SK-N-DZ (cell line): ENCODE data around the gene SIRT2.
"Not testable (repeated sequence)": the region's sequence is repeated elsewhere in the genome, so short reads cannot be mapped to it uniquely, and the experiment has no call there.

ENCODE experiments used
- DNase-seq: peaks from one replicate; pipeline ENCODE4 v3.0.0-alpha.2; 2015; ENCODE audit warnings: low spot score

Gene SIRT2

DNA sequence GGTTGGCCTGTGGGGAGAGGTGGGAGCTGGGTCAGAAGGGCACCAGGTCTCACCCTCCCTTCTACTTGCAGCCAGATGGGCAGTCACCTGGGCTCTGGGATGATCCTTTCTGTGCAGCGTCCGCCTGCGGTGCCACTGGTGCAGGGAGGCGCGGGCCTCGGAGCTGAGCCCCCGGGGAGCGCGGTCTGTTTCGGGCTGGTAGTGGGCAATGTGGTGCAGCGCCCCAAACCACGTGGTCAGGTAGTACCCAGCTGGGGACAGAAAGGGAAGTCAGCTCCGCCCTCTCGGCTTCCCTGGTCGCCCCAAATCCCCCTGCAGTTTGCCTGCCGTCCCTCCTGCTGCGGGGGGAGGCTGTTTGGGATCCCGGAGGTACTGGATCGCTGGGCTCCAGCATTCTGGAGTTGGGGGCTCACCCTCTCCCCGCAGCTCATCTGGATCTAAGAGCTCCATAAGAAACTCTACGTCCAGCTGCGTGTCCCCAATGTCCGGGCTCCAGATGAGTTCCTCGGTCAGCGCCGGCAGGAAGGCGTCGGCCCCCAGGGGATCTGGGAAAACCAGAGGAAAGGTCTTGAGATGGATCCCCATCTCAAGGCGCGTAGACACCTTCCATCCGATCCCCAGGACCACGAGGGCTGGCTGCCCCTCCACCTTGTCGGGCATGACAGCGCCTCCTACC, 30.1 kb downstream of the SIRT2 start:
- no peak for DNase-seq

GRCh38 chr19:38868551-38868950, 30.9 kb downstream of the SIRT2 start:
- DNase-seq: no peak

- DNase-seq: no peak
Measured at GRCh38 chr19:38867171-38867780, 32.1 kb downstream of the SIRT2 start.

DNA sequence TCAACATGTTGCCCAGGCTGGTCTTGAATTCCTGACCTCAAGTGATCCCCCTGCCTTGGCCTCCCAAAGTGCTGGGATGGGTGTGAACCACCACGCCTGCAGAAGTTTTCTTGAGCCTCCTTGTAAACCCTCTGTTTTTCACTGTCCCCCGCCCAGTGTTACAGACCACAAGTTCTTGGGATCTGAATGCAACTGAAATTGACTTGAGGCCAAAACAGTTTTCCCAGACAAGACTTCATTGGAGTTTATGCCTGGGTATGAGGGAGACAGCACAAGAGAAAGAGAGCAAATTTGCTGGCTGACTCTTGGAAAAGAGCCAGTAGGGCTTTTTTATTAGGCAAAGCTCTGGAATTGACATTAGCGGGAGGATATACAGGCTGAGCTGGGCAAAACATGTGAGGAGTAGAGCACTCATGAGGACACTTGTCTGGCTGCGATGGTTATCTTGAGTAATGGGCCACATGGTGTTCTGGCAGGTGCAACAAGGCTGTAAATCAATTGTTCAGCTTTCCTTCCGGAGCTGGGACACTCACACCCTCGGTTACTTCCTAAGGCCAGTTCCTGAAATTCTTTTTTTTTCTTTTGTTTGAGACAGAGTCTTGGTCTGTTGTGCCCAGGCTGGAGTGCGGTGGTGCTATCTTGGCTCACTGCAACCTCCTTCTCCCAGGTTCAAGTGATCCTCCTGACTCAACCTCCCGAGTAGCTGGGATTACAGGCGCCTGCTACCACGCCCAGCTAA, 36.9 kb downstream of the SIRT2 start:
- DNase-seq: peak; percentile 97

DNA sequence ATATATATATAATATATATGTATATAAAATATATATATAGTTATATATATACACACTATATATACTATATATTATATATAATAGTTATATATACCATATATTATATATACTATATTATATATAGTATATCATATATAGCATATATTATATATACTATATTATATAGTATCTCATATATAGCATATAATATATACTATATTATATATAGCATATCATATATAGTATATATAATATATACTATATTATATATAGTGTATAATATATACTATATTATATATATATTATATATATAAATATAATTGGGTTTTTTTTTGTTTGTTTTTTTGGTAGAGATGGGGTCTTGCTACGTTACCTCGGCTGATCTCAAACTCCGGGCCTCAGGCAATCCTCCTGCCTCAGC, 38.0 kb downstream of the SIRT2 start:
- DNase-seq: no peak

GRCh38 chr19:38859631-38860204, 39.7 kb downstream of the SIRT2 start:
- DNase-seq: peak; percentile 68

- no peak for DNase-seq
Measured at GRCh38 chr19:38856813-38857212, 42.6 kb downstream of the SIRT2 start.

DNA sequence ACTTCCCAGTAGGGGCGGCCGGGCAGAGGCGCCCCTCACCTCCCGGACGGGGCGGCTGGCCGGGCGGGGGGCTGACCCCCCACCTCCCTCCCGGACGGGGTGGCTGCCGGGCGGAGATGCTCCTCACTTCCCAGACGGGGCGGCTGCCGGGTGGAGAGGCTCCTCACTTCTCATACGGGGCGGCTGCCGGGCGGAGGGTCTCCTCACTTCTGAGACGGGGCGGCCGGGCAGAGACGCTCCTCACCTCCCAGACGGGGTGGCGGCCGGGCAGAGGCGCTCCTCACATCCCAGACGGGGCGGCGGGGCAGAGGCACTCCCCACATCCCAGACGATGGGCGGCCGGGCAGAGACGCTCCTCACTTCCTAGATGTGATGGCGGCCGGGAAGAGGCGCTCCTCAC, 43.7 kb downstream of the SIRT2 start:
- DNase-seq: not testable (repeated sequence)

GRCh38 chr19:38854961-38855360, 44.5 kb downstream of the SIRT2 start:
- not testable (repeated sequence) for DNase-seq

DNA sequence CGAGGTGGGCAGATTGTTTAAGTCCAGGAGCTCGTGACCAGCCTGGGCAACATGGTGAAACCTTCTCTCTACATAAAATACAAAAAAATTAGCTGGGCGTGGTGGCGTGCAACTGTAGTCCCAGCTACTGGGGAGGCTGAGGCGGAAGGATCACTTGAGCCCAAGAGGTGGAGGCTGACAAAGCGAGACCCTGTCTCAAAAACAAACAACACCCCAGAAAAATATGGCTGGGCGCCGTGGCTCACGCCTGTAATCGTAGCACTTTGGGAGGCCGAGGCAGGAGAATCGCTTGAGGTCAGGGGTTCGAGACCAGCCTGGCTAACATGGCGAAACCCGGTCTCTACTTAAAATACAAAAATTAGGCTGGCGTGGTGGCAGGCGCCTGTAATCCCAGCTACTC, 46.2 kb downstream of the SIRT2 start:
- no peak for DNase-seq

DNA sequence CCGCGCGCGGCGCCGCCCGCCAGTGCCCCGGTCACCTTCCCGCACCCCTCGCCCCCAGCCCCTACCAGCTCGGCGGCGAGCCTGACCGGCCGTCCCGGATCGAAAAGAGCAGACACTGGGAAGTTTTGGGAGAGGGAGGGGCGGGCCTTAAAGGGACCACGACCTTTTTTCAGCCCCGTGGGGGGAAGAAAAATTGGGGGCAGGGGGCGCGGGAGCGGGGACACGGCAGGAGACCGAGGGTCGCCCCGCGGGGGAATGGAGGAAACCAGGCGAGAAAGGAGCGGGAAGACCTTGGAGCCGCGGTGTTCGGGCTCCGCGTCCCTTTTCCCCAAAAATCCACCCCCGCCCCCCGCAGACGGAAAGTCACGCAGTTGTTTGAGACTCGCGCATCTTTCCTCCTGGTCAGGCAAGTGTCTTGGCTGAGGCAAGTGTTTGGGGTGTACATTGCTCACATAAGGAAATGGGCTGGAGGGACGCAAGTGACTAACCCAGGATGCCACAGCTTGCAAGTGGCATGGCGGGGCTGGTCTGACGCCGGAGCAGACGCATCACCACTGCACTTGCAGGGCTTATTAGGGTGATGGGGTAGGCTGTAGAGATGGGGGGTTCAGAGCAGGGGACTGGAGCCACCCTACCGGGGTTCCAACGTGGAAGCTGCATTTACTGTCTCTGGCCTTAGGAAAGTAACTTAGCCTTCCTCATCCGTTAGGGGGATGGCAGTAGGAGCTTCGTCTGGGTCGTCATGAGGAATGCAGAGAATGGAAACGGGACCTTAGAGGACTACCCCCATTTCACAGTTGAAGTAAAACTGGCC, 47.0 kb downstream of the SIRT2 start:
- DNase-seq: peak; percentile 45

GRCh38 chr19:38851622-38852230, 47.7 kb downstream of the SIRT2 start:
- DNase-seq: peak; percentile 82

DNA sequence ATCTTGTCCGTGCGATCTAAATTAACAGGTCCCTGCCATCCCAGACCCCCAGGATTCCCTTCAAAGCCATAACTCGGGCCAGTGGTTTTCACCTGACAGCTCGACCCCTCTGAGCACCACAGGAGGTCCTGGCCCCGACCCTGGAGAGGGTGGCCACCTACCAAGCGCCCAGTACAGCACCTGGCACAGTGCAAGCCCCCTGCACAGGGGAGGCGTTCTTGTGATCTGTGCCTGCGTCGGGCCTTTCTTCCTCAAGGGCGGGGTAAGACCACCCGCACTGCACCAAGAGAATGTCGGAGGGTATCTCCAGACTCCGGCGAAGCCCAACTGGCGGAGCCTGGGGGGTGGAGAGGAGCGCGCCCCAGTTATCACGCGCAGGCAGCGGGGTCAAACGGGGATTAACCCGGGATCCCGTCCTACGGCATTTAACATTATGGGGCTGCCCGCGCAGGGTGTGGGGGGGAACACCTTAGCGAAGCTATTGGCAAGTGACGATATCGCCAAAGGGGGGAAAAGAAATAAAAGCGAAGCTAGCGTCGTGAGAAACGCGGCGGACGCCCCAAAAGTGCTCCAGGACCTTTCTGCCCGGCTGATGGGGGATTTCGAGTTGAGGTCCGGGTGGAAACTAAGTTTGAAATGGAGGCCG, 48.3 kb downstream of the SIRT2 start:
- no peak for DNase-seq

DNA sequence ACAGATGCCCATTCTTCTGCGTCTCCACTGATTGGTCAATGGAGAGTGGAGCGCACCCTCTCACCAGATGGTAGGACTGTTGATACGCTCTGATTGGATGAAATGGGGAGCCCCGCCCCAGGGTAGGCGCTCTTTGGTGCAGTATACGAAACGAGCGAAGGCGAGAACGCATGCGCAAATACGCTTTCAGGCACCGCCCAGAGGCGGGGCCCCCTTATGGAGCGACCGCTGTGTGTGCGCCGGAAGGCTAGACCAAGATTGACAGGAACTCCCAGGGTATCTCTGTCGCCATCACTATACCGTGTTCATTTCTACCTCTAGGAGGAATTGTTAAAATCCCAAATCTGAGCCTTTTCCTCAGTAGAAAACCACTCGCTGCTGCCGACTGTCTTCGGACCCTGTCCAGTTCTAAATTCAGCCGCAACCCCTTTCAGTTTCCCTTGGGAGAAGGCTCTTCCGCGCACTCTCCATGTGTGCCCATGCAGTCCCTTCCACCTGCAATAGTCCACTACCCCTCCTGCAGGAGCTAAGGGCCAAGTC, 48.9 kb downstream of the SIRT2 start:
- DNase-seq: peak; percentile 100

DNA sequence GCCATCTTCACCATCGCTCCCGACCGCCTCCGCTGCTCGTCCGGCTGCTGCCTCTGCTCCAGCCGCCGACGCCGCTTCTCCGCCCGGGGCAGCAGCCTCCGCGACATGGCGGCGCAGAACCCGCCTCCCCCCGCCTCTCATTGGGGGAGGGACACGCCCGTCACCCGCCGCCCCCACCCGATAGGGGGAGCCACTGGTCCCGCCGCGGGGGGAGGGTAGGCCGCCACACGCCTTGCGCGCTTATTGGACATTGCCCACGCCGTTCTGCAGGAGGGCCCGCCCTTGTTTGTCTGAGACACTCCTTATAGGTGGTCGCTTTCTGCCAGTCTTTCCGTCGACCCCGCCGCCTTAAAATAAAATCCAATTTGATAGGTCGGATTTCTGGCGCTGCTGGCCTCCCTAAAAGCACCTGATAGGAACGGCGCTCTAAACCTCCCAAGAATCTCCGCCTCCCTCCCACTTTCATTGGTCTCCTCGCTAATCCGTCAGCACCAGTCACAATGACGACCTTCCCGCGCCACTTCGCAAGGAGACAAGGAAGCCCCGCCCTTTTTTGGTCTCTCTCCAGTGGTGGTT, 49.5 kb downstream of the SIRT2 start, which contains the start of gene HNRNPL:
HNRNPL (minus strand) TSS at position 127 of the 576 bp plus-strand sequence; CDS start at position 107, 20 bp downstream.
- no peak for DNase-seq

DNA sequence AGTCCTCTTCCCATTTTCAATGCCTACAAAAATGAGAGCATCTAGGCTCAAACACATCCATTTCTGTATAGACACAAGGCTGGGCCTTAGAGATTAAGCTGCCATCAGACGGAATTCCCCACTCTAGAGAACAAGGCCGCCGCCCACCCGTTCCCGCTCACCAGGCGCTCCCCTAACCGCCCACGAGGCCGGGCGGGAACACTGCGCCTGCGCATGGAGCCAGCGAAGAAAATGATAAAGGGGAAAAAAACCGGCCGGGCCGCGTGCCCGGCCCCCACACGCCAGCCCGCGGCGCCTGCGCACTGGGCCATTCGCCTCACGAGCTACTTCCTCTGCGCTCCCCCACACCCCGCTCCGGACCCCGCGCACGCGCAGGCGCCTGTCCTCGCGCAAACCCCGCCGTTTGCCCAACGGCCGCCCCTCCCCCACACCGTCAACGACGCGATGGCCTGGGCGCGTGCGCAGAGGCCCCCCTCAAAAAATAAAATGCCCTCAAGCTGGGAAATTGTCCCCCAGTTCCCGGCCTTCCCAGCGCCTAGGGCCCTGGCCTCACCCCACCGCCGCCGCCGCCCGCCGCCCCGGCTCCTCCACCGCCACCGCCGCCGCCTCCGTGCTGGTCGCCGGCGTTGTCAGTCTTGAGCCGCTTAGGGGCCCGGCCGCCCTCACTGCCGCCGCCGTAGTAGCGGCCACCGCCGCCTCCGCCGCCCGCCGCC, 50.1 kb downstream of the SIRT2 start:
- DNase-seq: peak; percentile 93

DNA sequence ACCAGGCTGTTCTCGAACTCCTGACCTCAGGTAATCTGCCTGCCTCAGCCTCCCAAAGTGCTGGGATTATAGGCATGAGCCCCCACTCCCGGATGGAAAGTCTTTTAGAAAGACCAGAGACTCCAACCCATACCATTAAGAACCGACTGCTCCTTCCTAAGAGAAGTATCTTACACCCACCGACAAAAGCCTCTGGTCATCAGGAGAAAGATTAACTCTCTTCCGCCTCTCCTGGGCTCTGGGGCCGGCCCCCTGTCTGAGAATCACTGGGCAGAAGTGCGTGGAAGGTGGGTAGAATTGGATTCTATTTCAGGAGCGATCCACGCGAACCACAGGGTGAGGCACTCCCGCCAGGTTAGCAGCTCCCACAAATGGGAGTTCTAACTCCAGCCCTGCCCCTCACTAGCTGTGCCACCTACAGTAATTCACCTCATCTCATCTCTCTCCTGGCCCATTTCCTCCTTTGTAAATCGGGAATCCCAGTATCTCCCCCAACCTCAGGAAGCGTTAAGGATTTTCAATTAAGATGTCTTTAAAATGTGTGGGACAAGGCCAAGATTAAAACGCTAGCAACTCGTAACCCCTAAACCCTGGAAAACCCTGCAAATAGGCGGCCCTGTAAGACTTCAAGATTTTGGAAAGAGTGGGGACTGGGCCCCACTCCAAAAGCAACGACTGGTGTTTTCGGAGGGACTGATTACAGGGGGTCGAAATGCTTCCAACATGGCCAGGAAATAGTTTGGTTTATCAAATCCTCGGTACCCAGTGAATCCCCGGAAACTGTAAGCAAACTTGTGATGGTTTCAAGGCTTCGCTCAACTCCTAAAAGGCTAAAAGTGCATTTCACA, 50.9 kb downstream of the SIRT2 start:
- no peak for DNase-seq

DNA sequence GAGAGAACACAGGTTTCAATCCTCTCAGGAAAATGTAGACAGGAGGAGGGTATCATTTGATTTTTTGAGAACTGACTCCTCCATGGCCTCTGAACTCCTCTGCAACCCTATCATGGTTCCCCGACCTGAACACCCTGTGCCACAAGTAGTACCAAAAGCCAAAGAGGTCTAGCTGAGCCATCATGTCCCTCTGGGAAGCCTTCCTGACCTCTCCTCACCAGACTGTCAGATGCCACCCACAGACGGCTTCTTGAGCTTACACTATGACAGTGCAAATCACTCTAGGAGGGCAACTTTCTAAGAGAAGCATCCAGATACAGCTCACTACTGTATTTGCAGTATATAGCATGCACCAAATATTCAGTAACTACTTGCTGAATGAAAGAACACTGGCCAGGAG, 53.3 kb downstream of the SIRT2 start:
- DNase-seq: no peak
